GM20000 (cell line): ENCODE data around the gene AKIRIN2.

ENCODE experiments used
- DNase-seq: peaks from one replicate; pipeline ENCODE4 v3.0.0; 2012; ENCODE audit warnings: low spot score
- CTCF ChIP-seq: IDR thresholded peaks from 2 replicates; pipeline ENCODE4 v1.5.1; 2012; ENCODE audit warnings: mild to moderate bottlenecking, control low read depth; ENCODE audit errors: extremely low read depth, missing control alignments

The AKIRIN2 gene

DNA sequence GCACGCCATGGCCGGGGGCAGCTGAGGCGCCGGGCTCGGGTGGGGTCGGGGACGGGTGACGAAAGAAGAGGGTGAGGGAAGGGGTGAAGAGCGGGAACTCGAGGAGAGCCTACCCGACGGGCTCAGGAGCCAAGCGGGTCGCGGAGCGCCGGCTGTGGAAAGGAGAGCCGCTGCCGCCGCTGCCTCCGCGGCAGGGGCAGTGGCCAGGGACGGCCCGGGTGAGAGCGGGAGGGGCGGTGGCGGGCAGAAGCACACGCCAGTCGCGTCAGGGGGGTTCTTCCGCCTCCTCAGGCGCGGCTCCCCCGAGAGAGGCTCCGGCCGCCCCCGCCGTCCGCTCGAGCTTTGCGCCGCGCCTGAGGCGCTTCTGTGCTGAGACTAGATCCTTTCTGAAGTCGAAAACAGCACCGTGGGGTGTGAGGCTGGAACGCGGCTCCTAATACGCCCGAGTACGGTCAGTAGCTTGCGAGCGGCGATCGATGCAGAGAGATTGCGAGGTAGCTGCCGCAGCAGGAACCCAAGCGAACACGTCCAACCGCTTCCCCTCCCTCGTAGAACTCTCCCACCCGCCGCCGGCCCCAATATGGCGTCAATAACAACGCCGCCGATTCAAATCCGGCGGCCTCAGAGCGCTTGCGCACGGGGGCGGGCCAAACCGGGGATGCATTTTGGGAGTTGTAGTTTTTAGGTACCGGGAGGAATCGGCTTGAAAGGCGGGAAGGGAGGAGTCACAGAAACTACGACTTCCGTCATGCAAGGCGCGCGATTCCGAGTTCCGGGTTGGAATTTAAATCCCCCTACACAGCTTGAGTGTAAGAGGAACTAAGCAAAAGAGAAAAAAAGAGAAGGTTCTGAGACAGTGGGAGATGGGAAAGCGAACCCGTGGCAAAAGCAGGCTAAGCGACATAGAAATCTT is at the start of gene AKIRIN2:
TSS of gene AKIRIN2 (minus strand) at position 558 of the 913 bp plus-strand sequence. CDS start at position 9, 549 bp downstream.
- no peak for TF ChIP-seq CTCF

DNA sequence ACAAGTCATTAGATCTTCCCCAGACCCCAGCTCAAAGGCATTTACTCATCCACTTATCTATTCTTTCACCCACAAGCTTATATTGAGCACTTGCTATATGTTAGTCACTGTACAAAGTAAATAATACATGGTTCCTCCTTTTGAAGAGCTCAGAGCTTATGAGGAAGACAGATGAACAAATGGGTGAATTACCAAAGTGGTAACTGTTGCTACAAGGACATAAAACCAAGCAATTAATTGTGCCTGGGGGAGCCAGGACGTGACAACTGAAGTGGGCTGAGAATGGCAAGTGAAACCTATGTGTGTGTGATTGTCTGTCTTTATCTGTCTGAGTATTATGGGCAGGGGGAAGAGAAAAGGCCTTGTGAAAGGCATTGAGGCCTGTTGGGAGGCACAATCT is 45.6 kb upstream of the AKIRIN2 start:
- no peak for TF ChIP-seq CTCF
- DNase-seq = no peak

More for the DNA sequence above, at the start of gene AKIRIN2:
- DNase-seq = peak; percentile 90

DNA sequence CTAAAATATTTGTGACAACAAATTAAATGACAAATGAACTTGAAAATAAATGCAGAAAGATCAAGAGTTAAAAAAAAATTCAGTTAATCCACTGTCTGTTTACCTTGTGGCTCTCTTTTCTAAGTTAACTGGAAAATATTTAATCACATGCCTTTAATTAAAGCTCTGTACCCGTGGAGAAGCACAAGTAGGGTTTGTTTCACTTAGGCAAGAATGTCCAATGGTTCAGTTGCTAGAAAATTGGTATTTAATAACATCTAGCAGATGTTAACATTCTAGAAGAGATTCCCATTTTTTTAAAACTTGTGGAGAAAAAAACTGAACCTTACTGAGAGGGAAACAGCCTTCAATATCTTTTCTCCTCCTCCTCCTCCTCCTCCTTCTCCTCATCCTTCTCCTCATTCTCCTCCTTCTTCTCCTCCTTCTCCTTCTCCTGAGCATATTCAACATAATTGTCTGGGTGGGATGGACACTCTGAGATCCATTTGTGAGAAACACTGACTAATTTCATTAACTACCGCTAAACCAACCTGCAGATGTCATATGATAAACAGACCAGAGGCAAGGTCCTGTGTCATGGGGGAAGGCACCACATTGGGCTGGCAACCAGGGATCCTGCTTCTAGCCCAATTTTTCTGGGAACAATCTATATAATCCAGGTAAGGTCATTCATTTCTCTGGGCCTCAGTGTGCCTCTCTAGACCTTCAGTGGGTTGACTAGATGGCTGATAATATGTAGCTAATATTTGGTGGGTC is 44.1 kb upstream of the AKIRIN2 start:
- no peak for DNase-seq
- no peak for TF ChIP-seq CTCF

- no peak for TF ChIP-seq CTCF
- DNase-seq = no peak
Measured at GRCh38 chr6:87743454-87743853, 41.4 kb upstream of the AKIRIN2 start.

DNA sequence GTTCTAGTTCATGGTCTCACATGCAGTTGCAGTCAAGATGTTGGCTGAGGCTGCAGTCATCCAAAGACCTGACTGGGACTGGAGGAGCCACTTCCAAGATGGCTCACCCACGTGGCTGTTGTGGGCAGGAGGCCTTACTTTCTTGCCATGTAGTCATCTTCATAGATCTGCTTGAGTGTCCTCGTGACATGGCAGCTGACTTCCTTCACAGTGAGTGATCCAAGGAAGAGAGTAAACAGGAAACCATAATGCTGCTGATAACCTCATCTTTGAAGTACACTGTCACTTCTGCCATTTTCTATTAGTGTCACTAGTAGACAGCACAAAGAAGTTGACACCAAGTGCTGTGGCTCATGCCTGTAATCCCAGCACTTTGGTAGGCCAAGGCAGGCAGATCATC is 40.1 kb upstream of the AKIRIN2 start:
- DNase-seq = peak; percentile 58
- TF ChIP-seq CTCF = no peak

DNA sequence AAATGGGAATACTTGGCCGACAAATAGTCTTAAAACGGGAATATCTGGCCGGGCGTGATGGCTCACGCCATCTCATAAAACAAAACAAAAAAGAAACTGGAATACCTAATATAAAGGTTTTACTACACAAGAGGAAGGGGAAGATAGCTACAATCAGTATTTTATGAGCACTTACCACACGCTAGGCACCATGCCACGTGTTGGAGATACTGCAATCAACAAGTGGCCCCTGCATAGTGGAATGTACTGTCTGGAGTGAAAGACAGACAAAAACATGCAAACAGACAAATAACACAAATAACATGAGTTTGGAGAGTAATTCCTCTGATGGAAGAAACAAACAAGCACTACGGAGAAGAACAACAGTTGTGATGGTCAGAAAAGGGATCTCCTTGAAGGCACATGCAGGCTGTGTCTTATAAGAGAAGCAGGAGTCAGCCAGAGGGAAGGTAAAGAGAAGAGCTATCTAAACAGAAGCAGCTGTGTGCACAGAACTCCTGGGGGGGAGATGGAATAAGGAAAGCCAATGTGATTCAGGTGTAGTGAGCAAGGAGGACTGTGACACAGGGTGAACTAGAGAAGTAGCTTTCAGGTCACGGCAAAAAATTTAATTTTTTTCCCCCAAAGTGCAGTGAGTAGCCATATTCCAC is 39.1 kb upstream of the AKIRIN2 start:
- no peak for TF ChIP-seq CTCF
- DNase-seq = no peak

DNA sequence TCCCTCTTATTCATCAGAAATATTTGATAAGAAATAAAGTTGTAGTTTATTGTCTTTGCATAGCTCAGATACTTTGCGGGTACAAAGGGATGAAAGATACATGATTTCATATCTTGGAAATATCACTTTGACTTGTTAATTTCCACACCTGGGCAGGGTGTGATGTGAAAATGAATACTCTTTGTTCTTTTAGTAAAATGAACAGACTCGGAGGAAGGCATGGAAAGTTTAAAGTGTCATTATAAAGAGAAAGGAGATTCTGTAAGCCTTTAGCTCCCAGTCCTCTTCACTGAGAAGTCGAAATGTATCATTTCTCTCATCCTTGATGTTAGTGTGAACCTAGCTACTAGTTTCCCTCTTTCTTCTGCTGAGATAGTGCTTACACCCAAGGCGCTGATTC is 36.7 kb upstream of the AKIRIN2 start:
- TF ChIP-seq CTCF = no peak
- no peak for DNase-seq
